ENCODE measurements around the gene FSIP1. TPM values are rescaled to one million over a fixed set of nuclear protein-coding genes. Genes with fewer than 3 reads are reported as not detected.

The FSIP1 gene
- total RNA-seq, 3 donors from 2014 or later = 4.1 to 12.1 (median 5.1) TPM

DNA sequence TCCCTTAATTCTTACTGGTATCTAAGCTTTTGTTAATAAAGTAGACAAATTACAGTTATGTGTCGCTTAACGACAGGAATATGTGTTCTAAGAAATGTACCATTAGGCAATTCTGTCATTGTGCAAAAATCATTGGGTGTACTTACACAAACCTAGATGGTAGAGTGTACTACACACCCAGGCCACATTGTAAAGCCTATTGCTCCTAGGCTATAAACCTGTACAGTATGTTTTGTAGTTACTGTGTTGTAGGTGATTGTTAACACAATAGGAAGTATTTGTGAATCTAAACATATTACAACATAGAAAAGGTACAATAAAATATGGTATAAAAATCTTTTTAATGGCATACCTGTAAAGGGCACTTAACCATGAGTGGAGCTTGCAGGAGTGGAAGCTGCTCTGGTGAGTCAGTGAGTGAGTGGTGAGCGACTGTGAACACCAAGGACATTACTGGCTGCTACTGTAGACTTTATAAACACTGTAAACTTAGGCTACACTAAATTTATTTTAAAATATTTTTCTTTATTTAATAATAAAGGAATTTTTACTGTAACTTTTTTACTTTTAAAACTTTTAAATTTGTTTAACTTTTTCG lies 47.4 kb downstream of the FSIP1 start:
- Histone ChIP-seq H3K36me3 (ENCODE audit: low read depth) (no peaks in the 10 kb centered on the region), H3K4me1 (ENCODE audit: low read depth) (no peaks in the 10 kb centered on the region), H3K9me3 (no peaks in the 10 kb centered on the region), H3K4me3 (no peak overlapping the region)
- ATAC-seq (peak; percentile 97), DNase-seq (peak in 2 of 3 donors; percentile 32 to 43)
- intact Hi-C loops (cut with DNase I, micrococcal nuclease) = no loop called here
- TF ChIP-seq, protein P1, sequence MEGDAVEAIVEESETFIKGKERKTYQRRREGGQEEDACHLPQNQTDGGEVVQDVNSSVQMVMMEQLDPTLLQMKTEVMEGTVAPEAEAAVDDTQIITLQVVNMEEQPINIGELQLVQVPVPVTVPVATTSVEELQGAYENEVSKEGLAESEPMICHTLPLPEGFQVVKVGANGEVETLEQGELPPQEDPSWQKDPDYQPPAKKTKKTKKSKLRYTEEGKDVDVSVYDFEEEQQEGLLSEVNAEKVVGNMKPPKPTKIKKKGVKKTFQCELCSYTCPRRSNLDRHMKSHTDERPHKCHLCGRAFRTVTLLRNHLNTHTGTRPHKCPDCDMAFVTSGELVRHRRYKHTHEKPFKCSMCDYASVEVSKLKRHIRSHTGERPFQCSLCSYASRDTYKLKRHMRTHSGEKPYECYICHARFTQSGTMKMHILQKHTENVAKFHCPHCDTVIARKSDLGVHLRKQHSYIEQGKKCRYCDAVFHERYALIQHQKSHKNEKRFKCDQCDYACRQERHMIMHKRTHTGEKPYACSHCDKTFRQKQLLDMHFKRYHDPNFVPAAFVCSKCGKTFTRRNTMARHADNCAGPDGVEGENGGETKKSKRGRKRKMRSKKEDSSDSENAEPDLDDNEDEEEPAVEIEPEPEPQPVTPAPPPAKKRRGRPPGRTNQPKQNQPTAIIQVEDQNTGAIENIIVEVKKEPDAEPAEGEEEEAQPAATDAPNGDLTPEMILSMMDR (IDR thresholded peaks at IDR 0.05) = no peak

- Histone ChIP-seq H3K4me3 (no peak overlapping the region), H3K9me3 (no peaks in the 10 kb centered on the region), H3K4me1 (ENCODE audit: low read depth) (no peaks in the 10 kb centered on the region), H3K36me3 (ENCODE audit: low read depth) (no peaks in the 10 kb centered on the region)
- TF ChIP-seq, protein P1 (IDR thresholded peaks at IDR 0.05) = no peak
- intact Hi-C loops (cut with DNase I, micrococcal nuclease) = no loop called here
- no peak for DNase-seq
- no peak for ATAC-seq
These were observed 51.4 kb downstream of the FSIP1 start for GRCh38 chr15:39731266-39731665.

GRCh38 chr15:39730552-39730951 lies 52.1 kb downstream of the FSIP1 start:
- Histone ChIP-seq H3K9me3 (no peaks in the 10 kb centered on the region), H3K4me1 (ENCODE audit: low read depth) (no peaks in the 10 kb centered on the region), H3K4me3 (no peak overlapping the region), H3K36me3 (ENCODE audit: low read depth) (no peaks in the 10 kb centered on the region)
- peak in 2 of 3 donors; percentile 25 to 30 for DNase-seq
- ATAC-seq = peak; percentile 43
- TF ChIP-seq, protein P1 (IDR thresholded peaks at IDR 0.05) = no peak
- intact Hi-C loops (cut with DNase I, micrococcal nuclease) = no loop called here

GRCh38 chr15:39729500-39729899 lies 53.1 kb downstream of the FSIP1 start:
- ATAC-seq (no peak), DNase-seq (no peak)
- H3K4me1 ChIP-seq (ENCODE audit: low read depth) = no peaks in the 10 kb centered on the region
- H3K36me3 ChIP-seq (ENCODE audit: low read depth) = no peaks in the 10 kb centered on the region
- no peaks in the 10 kb centered on the region for H3K9me3 ChIP-seq
- H3K4me3 ChIP-seq = no peak overlapping the region
- intact Hi-C loops (cut with DNase I, micrococcal nuclease) = no loop called here
- TF ChIP-seq, protein P1 (IDR thresholded peaks at IDR 0.05) = no peak

DNA sequence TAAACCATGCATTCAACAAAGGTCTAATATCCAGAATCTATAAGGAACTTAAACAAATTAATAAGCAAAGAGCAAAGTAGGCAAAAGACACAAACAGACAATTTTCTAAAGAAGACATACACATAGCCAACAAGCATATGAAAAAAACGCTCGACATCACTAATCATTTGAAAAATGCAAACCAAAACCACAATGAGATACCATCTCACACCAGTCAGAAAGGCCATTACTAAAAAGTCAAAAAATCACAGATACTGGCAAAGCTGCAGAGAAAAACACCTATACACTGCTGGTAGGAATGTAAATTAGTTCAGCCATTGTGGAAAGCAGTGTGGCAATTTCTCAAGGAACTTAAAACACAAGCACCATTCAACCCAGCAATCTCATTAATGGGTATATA lies 53.8 kb downstream of the FSIP1 start:
- H3K9me3 ChIP-seq = no peaks in the 10 kb centered on the region
- TF ChIP-seq, protein P1 (IDR thresholded peaks at IDR 0.05) = no peak
- DNase-seq (no peak), ATAC-seq (no peak)
- no peaks in the 10 kb centered on the region for H3K4me1 ChIP-seq (ENCODE audit: low read depth)
- intact Hi-C loops (cut with DNase I, micrococcal nuclease) = no loop called here
- no peaks in the 10 kb centered on the region for H3K36me3 ChIP-seq (ENCODE audit: low read depth)
- no peak overlapping the region for H3K4me3 ChIP-seq

DNA sequence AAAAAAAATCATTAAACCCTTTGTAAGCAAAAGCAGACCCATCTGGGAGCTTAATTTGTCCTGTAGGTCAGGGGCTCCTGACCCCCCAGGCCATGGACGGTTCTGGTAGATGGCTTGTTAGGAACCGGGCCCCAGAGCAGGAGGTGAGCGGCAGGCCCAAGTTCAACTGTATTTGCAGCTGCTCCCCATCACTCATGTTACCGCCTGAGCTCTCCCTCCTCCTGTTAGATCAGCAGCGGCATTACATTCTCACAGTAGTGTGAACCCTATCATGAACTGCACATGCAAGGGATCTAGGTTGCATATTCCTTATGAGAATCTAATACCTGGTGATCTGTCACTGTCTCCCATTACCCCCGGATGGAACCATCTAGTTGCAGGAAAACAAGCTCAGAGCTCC lies 60.7 kb downstream of the FSIP1 start:
- intact Hi-C loops (cut with DNase I, micrococcal nuclease) = no loop called here
- DNase-seq (no peak), ATAC-seq (no peak)
- Histone ChIP-seq H3K4me1 (ENCODE audit: low read depth) (no peaks in the 10 kb centered on the region), H3K36me3 (ENCODE audit: low read depth) (no peaks in the 10 kb centered on the region), H3K4me3 (no peak overlapping the region), H3K9me3 (no peaks in the 10 kb centered on the region)
- TF ChIP-seq, protein P1 (IDR thresholded peaks at IDR 0.05) = no peak

Data from mucosa of descending colon (tissue), 3 donors.